H1 (cell line): ENCODE results near the gene ZNF609. TPM values are rescaled to one million over a fixed set of nuclear protein-coding genes. Genes with fewer than 3 reads are reported as not detected.

Experiments
- CBX5 ChIP-seq: fragments of 300-800, 300-1000 bp; sonication (generic); IDR thresholded peaks from 2 replicates; pipeline ENCODE4 v1.7.1; 2016; ENCODE audit warnings: antibody characterized with exemption, low read length, low read depth
- NANOG ChIP-seq: IDR thresholded peaks from 2 replicates; pipeline ENCODE4 v1.6.1; 2011; ENCODE audit warnings: low read length, low read depth, mild to moderate bottlenecking, inconsistent platforms; ENCODE audit not compliant: insufficient read depth, poor library complexity, severe bottlenecking
- NRF1 ChIP-seq: IDR thresholded peaks from 2 replicates; pipeline ENCODE4 v1.6.1; 2011; ENCODE audit warnings: mild to moderate bottlenecking, low read depth, low read length, improper control_type of control experiment
- TEAD4 ChIP-seq: IDR thresholded peaks from 2 replicates; pipeline ENCODE4 v1.6.1; 2012; ENCODE audit warnings: low read depth, low read length, inconsistent platforms, mixed read lengths
- polyA plus RNA-seq, 7 experiments: library from polyadenylated mRNA; depleted of rRNA in 3 of 7; stranded (reverse) in 5 of 7; unstranded in 2 of 7; fragments of >200 nt in 5 of 7; fragments of 200-250 nt in 2 of 7; gene quantifications; 1 replicate in 5 of 7; 2 replicates in 1 of 7; 4 replicates in 1 of 7; pipeline versions ENCODE4 v1.2.1 to v1.2.3, GENCODE V29; 2011 to 2013; ENCODE audit warnings: missing spikeins in 2 of 7, mixed read lengths in 2 of 7
- total RNA-seq: library from RNA; stranded (reverse); fragmentation: NEBNext Ultra II Directional; extraction: Animal tissue kit (Norgen Biotek cat#: 25700); gene quantifications from 2 replicates; pipeline ENCODE4 v1.2.1, GENCODE V29; 2021

ZNF609 gene
- total and polyA plus RNA-seq, 2 of the 8 experiments (the other 6 are each of a cell fraction or from before 2014, with no cell fraction given), result 15.5 to 47.8 TPM

DNA sequence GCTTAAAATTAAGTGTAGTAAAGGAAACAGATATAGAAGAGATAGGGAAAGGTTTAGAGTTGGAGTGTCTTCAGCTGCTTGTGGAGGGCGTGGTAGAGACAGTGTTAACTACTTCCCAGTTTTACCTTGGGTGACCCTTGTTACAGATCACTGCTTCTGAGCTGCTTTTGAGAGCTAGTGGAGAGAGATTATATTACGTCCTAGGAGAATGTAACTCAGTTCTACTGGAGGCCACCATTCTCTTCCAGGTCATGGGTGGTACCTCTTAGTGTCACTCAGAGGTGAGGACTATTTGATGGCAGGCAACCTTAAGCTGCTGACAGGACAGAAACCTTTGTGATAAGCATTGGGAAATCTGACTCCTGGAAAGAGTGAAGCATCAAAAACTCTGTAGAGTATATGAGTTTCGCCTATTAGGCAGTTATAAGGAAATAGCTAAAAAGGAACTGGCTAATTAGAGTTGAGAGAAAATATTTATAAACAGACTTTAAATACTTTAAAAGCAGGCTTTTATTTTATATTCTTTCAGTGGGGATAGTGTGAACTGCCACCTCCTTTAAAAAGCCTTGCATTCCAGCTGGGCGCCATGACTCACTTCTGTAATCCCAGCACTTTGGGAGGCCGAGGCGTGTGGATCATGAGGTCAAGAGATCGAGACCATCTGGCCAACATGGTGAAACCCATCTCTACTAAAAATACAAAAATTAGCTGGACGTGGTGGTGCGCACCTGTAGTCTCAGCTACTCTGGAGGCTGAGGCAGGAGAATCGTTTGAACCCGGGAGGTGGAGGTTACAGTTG, 106.5 kb downstream of the ZNF609 start (continued):
- no peak for TF ChIP-seq NANOG
- TF ChIP-seq TEAD4, result no peak
- TF ChIP-seq NRF1, result no peak
- TF ChIP-seq CBX5, result no peak
